GM23338 (cell line): Measurements from ENCODE around the gene KIAA0040. TPM values are rescaled to one million over a fixed set of nuclear protein-coding genes. Genes with fewer than 3 reads are reported as not detected.

Experiments
- CREB1 ChIP-seq: fragments of 250-450 bp; sonication (Bioruptor Pico); IDR thresholded peaks from 2 replicates; pipeline ENCODE4 v1.5.0; 2020; ENCODE audit warnings: low read depth, mild to moderate bottlenecking, moderate library complexity
- EZH2 ChIP-seq: fragments of 200-600 bp; sonication (generic); IDR thresholded peaks from one replicate; pipeline ENCODE4 v1.8.0; 2017; ENCODE audit warnings: antibody characterized with exemption, mild to moderate bottlenecking, low read depth; ENCODE audit not compliant: unreplicated experiment
- EZH2phosphoT487 ChIP-seq: fragments of 200-600 bp; sonication (generic); IDR thresholded peaks from one replicate; pipeline ENCODE4 v1.8.1; 2018; ENCODE audit warnings: antibody characterized with exemption; ENCODE audit not compliant: unreplicated experiment
- JUNB ChIP-seq: IDR thresholded peaks from one replicate; pipeline ENCODE4 v1.6.1; 2016; ENCODE audit warnings: antibody characterized with exemption; ENCODE audit not compliant: unreplicated experiment
- STAT1 ChIP-seq: IDR thresholded peaks from one replicate; pipeline ENCODE4 v1.6.1; 2016; ENCODE audit warnings: antibody characterized with exemption; ENCODE audit not compliant: unreplicated experiment
- ZNF114 ChIP-seq: fragments of 250-450 bp; sonication (Bioruptor Pico); IDR thresholded peaks from 2 replicates; pipeline ENCODE4 v1.5.0; 2020; ENCODE audit warnings: mild to moderate bottlenecking, moderate library complexity
- polyA plus RNA-seq: library from polyadenylated mRNA; unstranded; fragments of >200 nt; fragmentation: Nextera tagmentation; extraction: Ambion mirVana; gene quantifications from 2 replicates; pipeline ENCODE4 v1.2.1, GENCODE V29; 2016
- total RNA-seq: library from RNA; depleted of rRNA; stranded (reverse); fragments of >200 nt; shearing (Covaris generic); gene quantifications from 2 replicates; pipeline ENCODE4 v1.2.3, GENCODE V29; 2014
- TF ChIP-seq, protein P1 (sequence below): fragments of 250-450 bp; sonication (Bioruptor Pico); IDR thresholded peaks from 2 replicates; pipeline ENCODE4 v1.5.0; 2020; ENCODE audit warnings: mild to moderate bottlenecking, moderate library complexity
- TF ChIP-seq, protein P2 (sequence below): IDR thresholded peaks from one replicate; pipeline ENCODE4 v1.6.1; 2018; ENCODE audit warnings: antibody characterized with exemption; ENCODE audit not compliant: unreplicated experiment
- TF ChIP-seq, protein P3 (sequence below): IDR thresholded peaks from 2 replicates; pipeline ENCODE4 v1.6.1; 2016; ENCODE audit warnings: antibody characterized with exemption
- TF ChIP-seq, protein P4 (sequence below), 2 experiments: fragments of 200-600 bp in 1 of 2; sonication (generic) in 1 of 2; conservative IDR thresholded peaks; 2 replicates each; pipeline versions ENCODE4 v1.5.1 to v1.6.1; 2016 to 2017; ENCODE audit warnings: antibody characterized with exemption in 2 of 2, low read depth in 2 of 2, mild to moderate bottlenecking in 2 of 2, moderate library complexity in 1 of 2

KIAA0040 gene
- total and polyA plus RNA-seq, 2 experiments from 2014 or later, result 7.0 to 11.9 TPM

DNA sequence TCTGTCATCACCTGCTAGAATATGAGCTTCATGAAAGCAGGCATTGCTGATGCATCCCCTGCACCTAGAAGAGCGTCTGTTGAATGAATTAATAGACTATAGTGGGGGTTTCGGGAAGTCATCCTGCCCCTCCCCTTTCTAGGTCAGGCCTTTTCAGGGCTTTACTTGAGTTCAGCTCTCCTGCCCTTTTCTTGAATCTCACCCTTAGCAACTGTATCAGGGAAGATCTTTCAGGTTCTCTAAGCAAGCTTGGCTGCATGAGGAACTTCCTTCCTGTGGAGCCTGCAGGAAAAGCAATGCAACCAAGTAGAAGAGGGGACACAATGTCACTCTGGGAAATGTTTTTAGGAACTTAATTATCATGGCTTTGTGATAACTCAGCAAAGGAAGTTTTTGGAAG is 27.2 kb upstream of the KIAA0040 start (continued):
- TF ChIP-seq, protein P1, sequence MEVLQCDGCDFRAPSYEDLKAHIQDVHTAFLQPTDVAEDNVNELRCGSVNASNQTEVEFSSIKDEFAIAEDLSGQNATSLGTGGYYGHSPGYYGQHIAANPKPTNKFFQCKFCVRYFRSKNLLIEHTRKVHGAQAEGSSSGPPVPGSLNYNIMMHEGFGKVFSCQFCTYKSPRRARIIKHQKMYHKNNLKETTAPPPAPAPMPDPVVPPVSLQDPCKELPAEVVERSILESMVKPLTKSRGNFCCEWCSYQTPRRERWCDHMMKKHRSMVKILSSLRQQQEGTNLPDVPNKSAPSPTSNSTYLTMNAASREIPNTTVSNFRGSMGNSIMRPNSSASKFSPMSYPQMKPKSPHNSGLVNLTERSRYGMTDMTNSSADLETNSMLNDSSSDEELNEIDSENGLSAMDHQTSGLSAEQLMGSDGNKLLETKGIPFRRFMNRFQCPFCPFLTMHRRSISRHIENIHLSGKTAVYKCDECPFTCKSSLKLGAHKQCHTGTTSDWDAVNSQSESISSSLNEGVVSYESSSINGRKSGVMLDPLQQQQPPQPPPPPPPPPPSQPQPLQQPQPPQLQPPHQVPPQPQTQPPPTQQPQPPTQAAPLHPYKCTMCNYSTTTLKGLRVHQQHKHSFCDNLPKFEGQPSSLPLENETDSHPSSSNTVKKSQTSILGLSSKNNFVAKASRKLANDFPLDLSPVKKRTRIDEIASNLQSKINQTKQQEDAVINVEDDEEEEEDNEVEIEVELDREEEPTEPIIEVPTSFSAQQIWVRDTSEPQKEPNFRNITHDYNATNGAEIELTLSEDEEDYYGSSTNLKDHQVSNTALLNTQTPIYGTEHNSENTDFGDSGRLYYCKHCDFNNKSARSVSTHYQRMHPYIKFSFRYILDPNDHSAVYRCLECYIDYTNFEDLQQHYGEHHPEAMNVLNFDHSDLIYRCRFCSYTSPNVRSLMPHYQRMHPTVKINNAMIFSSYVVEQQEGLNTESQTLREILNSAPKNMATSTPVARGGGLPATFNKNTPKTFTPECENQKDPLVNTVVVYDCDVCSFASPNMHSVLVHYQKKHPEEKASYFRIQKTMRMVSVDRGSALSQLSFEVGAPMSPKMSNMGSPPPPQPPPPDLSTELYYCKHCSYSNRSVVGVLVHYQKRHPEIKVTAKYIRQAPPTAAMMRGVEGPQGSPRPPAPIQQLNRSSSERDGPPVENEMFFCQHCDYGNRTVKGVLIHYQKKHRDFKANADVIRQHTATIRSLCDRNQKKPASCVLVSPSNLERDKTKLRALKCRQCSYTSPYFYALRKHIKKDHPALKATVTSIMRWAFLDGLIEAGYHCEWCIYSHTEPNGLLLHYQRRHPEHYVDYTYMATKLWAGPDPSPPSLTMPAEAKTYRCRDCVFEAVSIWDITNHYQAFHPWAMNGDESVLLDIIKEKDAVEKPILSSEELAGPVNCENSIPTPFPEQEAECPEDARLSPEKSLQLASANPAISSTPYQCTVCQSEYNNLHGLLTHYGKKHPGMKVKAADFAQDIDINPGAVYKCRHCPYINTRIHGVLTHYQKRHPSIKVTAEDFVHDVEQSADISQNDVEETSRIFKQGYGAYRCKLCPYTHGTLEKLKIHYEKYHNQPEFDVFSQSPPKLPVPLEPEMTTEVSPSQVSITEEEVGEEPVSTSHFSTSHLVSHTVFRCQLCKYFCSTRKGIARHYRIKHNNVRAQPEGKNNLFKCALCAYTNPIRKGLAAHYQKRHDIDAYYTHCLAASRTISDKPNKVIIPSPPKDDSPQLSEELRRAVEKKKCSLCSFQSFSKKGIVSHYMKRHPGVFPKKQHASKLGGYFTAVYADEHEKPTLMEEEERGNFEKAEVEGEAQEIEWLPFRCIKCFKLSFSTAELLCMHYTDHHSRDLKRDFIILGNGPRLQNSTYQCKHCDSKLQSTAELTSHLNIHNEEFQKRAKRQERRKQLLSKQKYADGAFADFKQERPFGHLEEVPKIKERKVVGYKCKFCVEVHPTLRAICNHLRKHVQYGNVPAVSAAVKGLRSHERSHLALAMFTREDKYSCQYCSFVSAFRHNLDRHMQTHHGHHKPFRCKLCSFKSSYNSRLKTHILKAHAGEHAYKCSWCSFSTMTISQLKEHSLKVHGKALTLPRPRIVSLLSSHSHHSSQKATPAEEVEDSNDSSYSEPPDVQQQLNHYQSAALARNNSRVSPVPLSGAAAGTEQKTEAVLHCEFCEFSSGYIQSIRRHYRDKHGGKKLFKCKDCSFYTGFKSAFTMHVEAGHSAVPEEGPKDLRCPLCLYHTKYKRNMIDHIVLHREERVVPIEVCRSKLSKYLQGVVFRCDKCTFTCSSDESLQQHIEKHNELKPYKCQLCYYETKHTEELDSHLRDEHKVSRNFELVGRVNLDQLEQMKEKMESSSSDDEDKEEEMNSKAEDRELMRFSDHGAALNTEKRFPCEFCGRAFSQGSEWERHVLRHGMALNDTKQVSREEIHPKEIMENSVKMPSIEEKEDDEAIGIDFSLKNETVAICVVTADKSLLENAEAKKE (CRISPR knock-in tag), result no peak
- TF ChIP-seq STAT1, result no peak
- TF ChIP-seq CREB1, result no peak
- no peak for TF ChIP-seq ZNF114 (CRISPR knock-in tag)
- no peak for TF ChIP-seq EZH2
- TF ChIP-seq, protein P2, sequence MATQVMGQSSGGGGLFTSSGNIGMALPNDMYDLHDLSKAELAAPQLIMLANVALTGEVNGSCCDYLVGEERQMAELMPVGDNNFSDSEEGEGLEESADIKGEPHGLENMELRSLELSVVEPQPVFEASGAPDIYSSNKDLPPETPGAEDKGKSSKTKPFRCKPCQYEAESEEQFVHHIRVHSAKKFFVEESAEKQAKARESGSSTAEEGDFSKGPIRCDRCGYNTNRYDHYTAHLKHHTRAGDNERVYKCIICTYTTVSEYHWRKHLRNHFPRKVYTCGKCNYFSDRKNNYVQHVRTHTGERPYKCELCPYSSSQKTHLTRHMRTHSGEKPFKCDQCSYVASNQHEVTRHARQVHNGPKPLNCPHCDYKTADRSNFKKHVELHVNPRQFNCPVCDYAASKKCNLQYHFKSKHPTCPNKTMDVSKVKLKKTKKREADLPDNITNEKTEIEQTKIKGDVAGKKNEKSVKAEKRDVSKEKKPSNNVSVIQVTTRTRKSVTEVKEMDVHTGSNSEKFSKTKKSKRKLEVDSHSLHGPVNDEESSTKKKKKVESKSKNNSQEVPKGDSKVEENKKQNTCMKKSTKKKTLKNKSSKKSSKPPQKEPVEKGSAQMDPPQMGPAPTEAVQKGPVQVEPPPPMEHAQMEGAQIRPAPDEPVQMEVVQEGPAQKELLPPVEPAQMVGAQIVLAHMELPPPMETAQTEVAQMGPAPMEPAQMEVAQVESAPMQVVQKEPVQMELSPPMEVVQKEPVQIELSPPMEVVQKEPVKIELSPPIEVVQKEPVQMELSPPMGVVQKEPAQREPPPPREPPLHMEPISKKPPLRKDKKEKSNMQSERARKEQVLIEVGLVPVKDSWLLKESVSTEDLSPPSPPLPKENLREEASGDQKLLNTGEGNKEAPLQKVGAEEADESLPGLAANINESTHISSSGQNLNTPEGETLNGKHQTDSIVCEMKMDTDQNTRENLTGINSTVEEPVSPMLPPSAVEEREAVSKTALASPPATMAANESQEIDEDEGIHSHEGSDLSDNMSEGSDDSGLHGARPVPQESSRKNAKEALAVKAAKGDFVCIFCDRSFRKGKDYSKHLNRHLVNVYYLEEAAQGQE, result no peak
- no peak for TF ChIP-seq JUNB
- TF ChIP-seq, protein P3, sequence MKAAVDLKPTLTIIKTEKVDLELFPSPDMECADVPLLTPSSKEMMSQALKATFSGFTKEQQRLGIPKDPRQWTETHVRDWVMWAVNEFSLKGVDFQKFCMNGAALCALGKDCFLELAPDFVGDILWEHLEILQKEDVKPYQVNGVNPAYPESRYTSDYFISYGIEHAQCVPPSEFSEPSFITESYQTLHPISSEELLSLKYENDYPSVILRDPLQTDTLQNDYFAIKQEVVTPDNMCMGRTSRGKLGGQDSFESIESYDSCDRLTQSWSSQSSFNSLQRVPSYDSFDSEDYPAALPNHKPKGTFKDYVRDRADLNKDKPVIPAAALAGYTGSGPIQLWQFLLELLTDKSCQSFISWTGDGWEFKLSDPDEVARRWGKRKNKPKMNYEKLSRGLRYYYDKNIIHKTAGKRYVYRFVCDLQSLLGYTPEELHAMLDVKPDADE, result no peak
- no peak for TF ChIP-seq EZH2phosphoT487
- TF ChIP-seq, protein P4, sequence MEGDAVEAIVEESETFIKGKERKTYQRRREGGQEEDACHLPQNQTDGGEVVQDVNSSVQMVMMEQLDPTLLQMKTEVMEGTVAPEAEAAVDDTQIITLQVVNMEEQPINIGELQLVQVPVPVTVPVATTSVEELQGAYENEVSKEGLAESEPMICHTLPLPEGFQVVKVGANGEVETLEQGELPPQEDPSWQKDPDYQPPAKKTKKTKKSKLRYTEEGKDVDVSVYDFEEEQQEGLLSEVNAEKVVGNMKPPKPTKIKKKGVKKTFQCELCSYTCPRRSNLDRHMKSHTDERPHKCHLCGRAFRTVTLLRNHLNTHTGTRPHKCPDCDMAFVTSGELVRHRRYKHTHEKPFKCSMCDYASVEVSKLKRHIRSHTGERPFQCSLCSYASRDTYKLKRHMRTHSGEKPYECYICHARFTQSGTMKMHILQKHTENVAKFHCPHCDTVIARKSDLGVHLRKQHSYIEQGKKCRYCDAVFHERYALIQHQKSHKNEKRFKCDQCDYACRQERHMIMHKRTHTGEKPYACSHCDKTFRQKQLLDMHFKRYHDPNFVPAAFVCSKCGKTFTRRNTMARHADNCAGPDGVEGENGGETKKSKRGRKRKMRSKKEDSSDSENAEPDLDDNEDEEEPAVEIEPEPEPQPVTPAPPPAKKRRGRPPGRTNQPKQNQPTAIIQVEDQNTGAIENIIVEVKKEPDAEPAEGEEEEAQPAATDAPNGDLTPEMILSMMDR (conservative IDR thresholded peaks at IDR 0.05; ENCODE audit: low read depth in 2 of 2), result no peak
